VCaP (cell line): ENCODE measurements around the gene DNAAF2.

Source experiments
- H3K27ac ChIP-seq: fragments of 450-650 bp; 2 replicates; pipeline ENCODE4 v1.5.1; 2017
- CTCF ChIP-seq: fragments of 450-650 bp; conservative IDR thresholded peaks from 2 replicates; pipeline ENCODE4 v1.5.1; 2017; ENCODE audit warnings: mild to moderate bottlenecking, moderate library complexity

Gene DNAAF2

DNA sequence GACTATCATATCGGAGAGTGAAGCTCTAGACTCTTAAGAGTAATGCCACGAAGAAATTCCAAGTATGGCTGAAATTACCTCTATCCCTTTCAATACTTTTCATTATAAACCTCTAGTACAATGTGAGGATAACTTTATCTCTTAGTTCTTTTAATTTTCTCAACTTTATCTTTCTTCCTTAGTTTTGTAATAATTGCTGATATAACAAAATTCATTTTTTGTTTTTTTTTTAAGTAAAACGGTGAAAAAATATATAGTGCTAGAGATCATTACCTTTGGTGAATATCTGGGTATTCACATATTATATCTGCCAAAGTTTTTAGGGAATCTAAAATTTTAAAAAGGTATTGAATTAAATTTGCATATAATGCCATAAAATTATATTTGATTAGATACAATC lies 19.5 kb upstream of the DNAAF2 start:
- no peak for TF ChIP-seq CTCF

GRCh38 chr14:49653508-49653907 lies 18.5 kb upstream of the DNAAF2 start:
- H3K27ac ChIP-seq: no peak overlapping the region
- TF ChIP-seq CTCF: no peak

More for the DNA sequence above, 19.5 kb upstream of the DNAAF2 start:
- no peak overlapping the region for H3K27ac ChIP-seq

- no peak for TF ChIP-seq CTCF
- peak overlapping the region; percentile 78 for H3K27ac ChIP-seq
Observed at GRCh38 chr14:49642163-49642562, 7.1 kb upstream of the DNAAF2 start.

- H3K27ac ChIP-seq: peak overlapping the region; percentile 78
- TF ChIP-seq CTCF: no peak
Observed at GRCh38 chr14:49641697-49642129, 6.7 kb upstream of the DNAAF2 start.

DNA sequence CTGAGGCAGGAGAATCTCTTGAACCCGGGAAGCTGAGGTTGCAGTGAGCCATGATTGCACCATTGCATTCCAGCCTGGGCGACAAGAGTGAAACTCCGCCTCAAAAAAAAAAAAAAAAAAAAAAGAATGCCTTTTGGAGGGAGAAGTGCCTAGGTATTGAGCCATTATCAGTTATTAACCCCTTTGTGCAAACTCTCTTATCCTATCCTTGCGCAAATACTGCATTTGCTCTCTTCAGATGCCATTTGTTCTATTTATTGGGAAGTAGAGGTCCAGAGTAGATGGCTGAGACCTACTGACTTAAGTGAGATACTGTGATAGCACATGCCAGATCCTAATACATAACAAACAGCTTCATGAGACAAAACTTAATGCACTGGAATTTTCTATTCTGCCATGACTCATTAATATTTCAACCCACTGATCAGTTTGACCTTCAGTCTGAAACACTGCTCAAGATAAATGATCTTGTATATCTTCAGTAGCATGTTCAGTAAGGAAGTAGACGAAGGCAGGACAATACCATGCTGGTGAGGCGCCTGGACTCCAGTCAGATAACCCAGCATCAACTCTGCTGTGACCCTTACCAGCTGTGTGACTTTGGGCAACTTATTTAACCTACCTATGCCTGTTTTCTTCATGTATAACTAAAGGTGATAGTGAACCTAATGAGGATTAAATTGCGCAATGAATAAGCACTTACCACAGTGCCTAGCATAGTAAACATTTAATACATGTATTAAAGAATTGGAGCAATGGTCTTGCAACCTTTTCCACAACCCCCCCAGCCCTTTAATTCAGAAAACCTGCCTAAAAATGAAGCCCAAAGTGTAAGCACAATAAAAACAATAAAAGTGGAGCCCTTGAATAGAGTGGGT lies 5.7 kb upstream of the DNAAF2 start:
- peak overlapping the region; percentile 78 for H3K27ac ChIP-seq
- TF ChIP-seq CTCF: no peak

DNA sequence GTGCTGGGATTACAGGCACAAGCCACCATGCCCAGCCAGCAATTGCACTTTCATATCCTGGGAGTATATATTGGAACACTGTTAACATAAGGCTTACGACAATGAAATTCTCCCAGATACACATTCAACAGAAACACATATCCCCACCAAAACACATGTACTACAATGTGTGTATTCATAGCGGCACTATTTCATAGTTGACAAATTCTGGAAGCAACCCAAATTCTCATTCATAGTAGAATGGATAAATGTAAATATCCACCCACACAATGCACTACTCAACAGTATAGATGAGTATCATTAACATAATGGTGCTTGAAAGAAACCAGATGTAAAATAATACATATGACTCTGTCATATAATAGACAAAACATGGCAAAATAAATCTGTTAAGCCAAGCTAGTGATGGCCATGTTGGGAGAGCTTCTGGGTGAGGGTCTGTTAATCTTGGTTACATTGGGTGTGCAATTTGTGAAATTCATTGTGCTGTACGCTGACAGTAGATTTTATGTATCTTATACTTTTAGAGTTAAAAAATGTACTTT lies 2.6 kb upstream of the DNAAF2 start:
- no peak for TF ChIP-seq CTCF
- peak overlapping the region; percentile 95; the same call in 1 of the 2 replicates for H3K27ac ChIP-seq

DNA sequence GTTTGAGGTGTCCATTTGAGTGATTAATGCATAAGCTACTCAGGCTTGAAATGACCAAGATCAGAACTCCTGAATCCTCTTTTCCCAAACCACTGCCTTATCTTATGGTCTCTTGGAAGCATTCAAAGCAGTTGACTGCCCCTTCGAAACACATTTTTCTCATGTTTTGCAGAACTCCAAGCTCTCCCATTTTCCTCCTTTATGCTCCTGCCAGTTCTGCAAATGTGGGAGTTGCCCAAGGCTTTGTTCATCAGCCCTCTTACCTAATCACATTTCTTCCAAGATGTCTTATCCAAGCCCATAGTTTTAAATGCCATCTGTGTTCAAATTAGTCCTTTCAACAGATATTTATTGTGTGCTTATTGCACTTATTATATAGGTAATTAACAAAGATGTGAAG lies 1.8 kb upstream of the DNAAF2 start:
- peak overlapping the region; percentile 95; the same call in 1 of the 2 replicates for H3K27ac ChIP-seq
- TF ChIP-seq CTCF: no peak
